Renal cortex interstitium (tissue), 11 donors: ENCODE data around the gene EGF. TPM values are rescaled to one million over a fixed set of nuclear protein-coding genes. Genes with fewer than 3 reads are reported as not detected.

Experiments
- DNase-seq, 11 donors: peaks; one replicate each; pipeline ENCODE4 v3.0.0-alpha.2; 2013; ENCODE audit warnings: low read depth in 9 of 11, low spot score in 4 of 11; ENCODE audit errors: extremely low read depth in 1 of 11
- polyA plus RNA-seq, 3 donors: library from polyadenylated mRNA; unstranded; fragments of 120-200 nt; gene quantifications; one replicate each; pipeline ENCODE4 v1.2.1, GENCODE V29; 2013; ENCODE audit not compliant: insufficient read length in 3 of 3

EGF gene
- polyA plus RNA-seq, 3 donors, result 2.0 to 8.4 (median 3.1) TPM

- no peak for DNase-seq
Measured at GRCh38 chr4:110058677-110059076, 146.0 kb downstream of the EGF start.

DNA sequence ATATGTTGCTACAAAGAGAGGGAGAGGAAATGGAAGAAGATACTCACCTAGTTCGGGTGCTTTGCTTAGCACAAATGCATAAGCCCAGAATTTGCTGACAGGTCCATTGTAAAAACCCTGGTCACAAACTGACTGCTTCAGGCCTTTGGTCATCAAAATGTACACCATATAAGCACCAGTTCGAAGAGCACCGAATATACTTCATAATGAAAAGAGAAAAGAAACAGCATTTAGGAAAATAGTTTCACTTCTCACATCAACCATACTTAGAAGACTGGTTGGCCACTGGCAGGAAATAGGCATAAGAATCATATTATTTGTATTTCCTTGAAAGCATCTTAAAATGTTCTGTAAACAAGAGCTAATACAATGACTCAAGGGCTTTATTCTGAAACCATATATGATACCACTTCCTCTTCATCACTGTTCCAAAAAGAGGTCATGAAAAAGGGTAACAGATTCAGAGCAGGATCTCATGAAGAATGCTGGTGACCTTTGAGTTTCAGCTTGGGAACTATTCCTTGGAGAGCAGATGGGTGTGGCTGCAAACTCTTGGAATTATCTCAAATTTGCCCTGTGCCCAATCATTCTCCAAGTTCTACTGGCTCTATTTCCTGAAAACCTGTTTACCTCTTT is 147.0 kb downstream of the EGF start:
- no peak for DNase-seq

DNA sequence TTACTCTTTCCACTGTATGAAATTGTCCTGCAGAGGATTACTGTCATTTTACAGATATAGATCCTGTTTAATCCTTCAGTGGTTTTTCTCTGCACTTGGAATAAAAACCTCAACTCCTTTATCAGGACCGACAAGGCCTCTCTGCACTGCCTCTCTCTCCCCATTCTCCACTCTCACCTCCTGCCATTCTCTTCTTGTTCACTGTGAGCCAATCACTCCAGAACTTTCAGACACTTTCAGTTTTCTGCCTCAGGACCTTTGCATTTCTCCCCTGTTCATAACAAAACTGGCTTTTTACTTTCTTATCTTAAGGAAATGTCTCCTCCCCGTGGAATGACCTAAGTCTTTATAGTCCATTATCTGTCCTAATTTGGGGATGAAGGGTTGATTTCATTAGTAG is 148.4 kb downstream of the EGF start:
- DNase-seq, result no peak

Other genes with a start within 250 kb of the EGF start
- 10 to 100 TPM; 37.2 to 45.4 (median 37.4) TPM for gene CASP6, start 209.4 kb upstream of the EGF start, polyA plus RNA-seq
- gene PLA2G12A, start 182.8 kb upstream of the EGF start, polyA plus RNA-seq, result 10 to 100 TPM; 26.9 to 35.4 (median 28.5) TPM
- 10 to 100 TPM; 76.1 to 85.5 (median 83.3) TPM for gene CFI, start 110.9 kb upstream of the EGF start, polyA plus RNA-seq
- 10 to 100 TPM; 34.7 to 49.8 (median 42.8) TPM for gene GAR1, start 97.1 kb upstream of the EGF start, polyA plus RNA-seq
- under 1 TPM; 0.34 to 0.74 (median 0.43) TPM for gene RRH, start 84.9 kb upstream of the EGF start, polyA plus RNA-seq
- gene LRIT3, start 64.8 kb upstream of the EGF start, polyA plus RNA-seq, result under 1 TPM; 0.42 to 0.84 (median 0.71) TPM